Measurements from ENCODE around the gene MAN1C1.

GRCh38 chr1:25799935-25800702, 183.5 kb downstream of the MAN1C1 start, which contains the start of gene SELENON:
- no peak for TF ChIP-seq POLR2A (IDR thresholded peaks at IDR 0.05; ENCODE audit: low read depth, low read length)
- TF ChIP-seq TAF1 (IDR thresholded peaks at IDR 0.05; ENCODE audit: borderline replicate concordance, low read depth, low read length), result no peak
- TF ChIP-seq POLR2AphosphoS5 (IDR thresholded peaks at IDR 0.05; ENCODE audit: low read depth, low read length), result no peak

Data from GM12892 (cell line).